Stimulated activated CD8-positive, alpha-beta memory T cell treated with anti-CD3 and anti-CD28 coated beads, Interleukin-7, amount 100 ng/mL, for 48 hours (primary cell): Measurements from ENCODE around the gene SPATA6.
A peak's percentile ranks its signal among the peaks of the same experiment; 100 is the strongest.
"Not testable (repeated sequence)": the region's sequence is repeated elsewhere in the genome, so short reads cannot be mapped to it uniquely, and the experiment has no call there.

Experiments
- DNase-seq, 2 donors: peaks; one replicate each; pipeline ENCODE4 v3.0.0-alpha.2; 2020; ENCODE audit warnings: low read depth in 1 of 2; ENCODE audit errors: extremely low read depth in 1 of 2

SPATA6 gene

GRCh38 chr1:48471691-48472576, at the start of gene SPATA6:
Gene SPATA6, minus strand, starts transcription at chr1:48472204. Its CDS starts 196 bp downstream, at chr1:48472008.
- peak; percentile 89 for DNase-seq

GRCh38 chr1:48519896-48520295, 47.9 kb upstream of the SPATA6 start:
- DNase-seq = not testable (repeated sequence)

GRCh38 chr1:48506870-48507269, 34.9 kb upstream of the SPATA6 start:
- no peak for DNase-seq

DNA sequence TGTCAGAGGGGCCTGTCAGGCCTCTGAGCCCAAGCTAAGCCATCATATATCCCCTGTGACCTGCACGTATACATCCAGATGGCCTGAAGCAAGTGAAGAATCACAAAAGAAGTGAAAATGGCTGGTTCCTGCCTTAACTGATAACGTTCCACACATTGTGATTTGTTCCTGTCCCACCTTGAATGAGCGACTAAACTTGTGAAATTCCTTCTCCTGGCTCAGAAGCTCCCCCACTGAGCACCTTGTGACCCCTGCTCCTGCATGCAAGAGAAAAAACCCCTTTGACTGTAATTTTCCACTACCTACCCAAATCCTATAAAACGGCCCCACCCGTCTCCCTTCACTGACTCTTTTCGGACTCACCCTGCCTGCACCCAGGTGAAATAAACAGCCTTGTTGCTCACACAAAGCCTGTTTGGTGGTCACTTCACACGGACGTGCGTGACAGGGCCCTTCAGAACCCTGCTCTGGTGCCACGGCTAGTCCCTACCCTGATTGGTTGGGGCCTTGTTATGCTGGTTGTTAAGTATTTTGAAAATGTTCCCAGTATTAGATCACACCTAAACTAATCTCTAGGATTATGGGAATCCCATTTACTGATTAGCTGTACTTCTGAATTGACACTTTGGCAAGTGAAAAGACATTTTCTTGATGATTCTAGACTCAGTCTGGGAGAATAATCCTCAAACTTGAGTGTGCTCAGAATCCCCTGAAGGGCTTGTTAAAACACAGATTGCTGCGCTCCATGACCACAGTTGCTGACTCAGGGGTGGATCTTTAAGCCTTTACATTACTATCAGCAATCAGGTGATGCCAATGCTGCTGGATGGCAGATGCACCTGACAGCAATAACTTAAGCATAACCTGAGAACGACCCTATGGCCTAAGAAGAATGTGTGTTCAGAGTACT, 28.8 kb upstream of the SPATA6 start:
- no peak for DNase-seq

GRCh38 chr1:48499211-48499735, 27.3 kb upstream of the SPATA6 start:
- no peak for DNase-seq

DNA sequence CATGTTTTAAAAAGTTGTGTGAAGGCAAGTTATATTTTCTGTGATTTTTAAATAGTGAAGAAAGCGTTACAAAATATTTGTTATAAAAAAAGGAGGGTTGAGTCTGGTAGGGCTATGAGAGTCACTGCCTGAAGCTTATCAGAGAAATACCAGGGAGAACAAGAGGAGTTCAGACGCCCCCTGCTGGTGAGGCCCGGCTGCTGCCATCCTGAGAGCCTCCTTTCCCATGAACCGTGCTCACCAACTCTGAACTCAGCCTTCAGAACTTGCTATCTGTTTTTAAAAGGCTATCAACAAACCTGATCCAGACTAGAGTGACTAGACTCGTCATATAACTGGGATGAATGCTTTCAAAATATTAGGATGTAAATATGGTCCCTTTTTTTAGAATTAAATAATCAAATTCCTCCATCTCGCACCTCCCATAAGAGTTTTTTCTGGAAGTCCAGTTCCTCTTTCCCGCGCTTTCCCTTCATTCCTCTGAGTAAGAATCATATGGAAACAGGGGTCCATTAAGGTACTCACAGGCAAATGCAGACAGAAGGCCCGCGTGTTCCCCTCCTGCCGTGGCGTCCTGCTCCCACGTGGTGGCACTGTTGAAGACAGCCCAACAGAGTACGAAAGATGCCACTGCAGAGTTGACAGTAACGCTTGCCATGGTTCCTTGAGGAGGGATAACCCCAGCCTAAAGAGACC, 26.2 kb upstream of the SPATA6 start:
- DNase-seq = peak; percentile 32 to 41

- DNase-seq = no peak
These were observed 23.9 kb upstream of the SPATA6 start for GRCh38 chr1:48495911-48496310.

DNA sequence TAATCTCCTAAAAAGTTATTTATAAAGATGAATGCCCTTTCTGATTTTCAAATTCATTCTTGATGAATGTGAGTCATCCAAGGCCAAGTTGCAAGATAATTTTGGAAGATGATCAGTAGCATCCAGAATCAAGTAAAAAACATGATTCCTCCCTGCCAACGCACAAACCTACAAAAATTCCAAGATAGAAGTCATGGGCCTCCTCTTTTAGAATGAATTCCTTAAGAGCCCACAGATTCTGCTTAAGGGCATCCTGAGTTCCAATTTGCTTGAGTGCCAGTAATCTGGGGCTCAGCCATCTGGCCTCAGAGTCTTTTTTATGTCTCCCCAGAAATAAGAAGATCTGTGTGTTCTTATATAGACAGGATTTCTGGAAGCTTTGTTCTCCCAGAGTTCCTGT, 23.2 kb upstream of the SPATA6 start:
- no peak for DNase-seq

- DNase-seq = no peak
These were observed 22.2 kb upstream of the SPATA6 start for GRCh38 chr1:48493970-48494769.

GRCh38 chr1:48493041-48493440, 21.0 kb upstream of the SPATA6 start:
- no peak for DNase-seq

DNA sequence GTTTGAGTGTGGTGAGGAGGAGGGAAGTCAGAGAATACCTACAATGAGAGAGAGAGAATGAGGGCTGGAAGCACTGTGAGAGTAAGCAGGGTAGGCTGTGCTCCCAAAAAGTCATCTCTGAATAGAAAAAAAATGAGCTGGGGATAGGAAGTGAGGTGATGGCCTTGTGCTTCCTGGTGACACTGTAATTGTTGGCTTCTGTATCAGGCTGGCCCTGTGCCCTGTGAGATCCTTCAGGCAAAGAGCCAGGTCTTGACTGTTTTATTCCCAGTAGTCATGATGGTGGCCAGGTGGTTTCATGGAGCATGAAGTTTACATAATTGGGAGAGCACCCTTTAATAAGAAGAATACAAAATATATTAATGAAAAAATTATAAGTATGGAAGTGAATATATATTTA, 20.4 kb upstream of the SPATA6 start:
- no peak for DNase-seq

- no peak for DNase-seq
These were observed 16.7 kb upstream of the SPATA6 start for GRCh38 chr1:48488721-48489120.

GRCh38 chr1:48480504-48480903, 8.5 kb upstream of the SPATA6 start:
- no peak for DNase-seq

- not testable (repeated sequence) for DNase-seq
These were observed 8.0 kb upstream of the SPATA6 start for GRCh38 chr1:48480023-48480422.

- DNase-seq = no peak
These were observed 634 bp upstream of the SPATA6 start for GRCh38 chr1:48472638-48473037.

GRCh38 chr1:48470950-48471690, 884 bp downstream of the SPATA6 start:
- DNase-seq = no peak

DNA sequence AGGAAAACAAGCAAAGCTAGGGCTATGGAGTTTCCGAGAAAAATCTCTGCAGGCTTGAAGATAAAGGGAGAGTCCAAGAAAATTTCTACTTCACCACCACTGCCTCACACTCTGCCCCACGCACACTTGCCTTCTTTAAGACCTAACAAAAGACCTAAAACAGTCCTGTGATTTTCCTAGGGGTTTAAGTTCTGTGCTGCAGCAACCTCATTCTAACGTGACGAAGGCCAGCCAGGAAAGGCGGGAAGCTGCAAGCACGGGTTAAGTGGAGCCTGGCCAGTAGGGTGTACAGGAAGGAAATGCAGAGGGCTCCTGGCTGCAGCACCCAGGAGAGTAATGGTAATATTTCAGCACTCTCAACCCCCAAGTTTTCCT, 1.5 kb downstream of the SPATA6 start:
- no peak for DNase-seq

- no peak for DNase-seq
These were observed 2.2 kb downstream of the SPATA6 start for GRCh38 chr1:48469616-48470480.
